Pons (tissue), 1 donor: ENCODE measurements around the gene ARHGEF25.
"Not testable (repeated sequence)": the region's sequence is repeated elsewhere in the genome, so short reads cannot be mapped to it uniquely, and the experiment has no call there.

Source experiments
- DNase-seq: peaks from one replicate; pipeline ENCODE4 v3.0.0-alpha.2; 2016; ENCODE audit warnings: low spot score

The ARHGEF25 gene

GRCh38 chr12:57611108-57611826 is at the start of gene ARHGEF25:
Gene ARHGEF25 (plus strand): TSS chr12:57611435. CDS start chr12:57611895, 460 bp downstream.
- no peak for DNase-seq

- DNase-seq = no peak
These were observed 47.9 kb upstream of the ARHGEF25 start for GRCh38 chr12:57563358-57563757.

GRCh38 chr12:57564178-57564740 is 47.0 kb upstream of the ARHGEF25 start:
- no peak for DNase-seq

- DNase-seq = no peak
These were observed 42.4 kb upstream of the ARHGEF25 start for GRCh38 chr12:57568838-57569237.

- no peak for DNase-seq
These were observed 41.4 kb upstream of the ARHGEF25 start for GRCh38 chr12:57569858-57570257.

- DNase-seq = not testable (repeated sequence)
These were observed 40.8 kb upstream of the ARHGEF25 start for GRCh38 chr12:57570438-57570837.

GRCh38 chr12:57571926-57572762 is 39.1 kb upstream of the ARHGEF25 start:
- DNase-seq = no peak

- DNase-seq = no peak
These were observed 36.4 kb upstream of the ARHGEF25 start for GRCh38 chr12:57574795-57575194.

- DNase-seq = no peak
These were observed 35.2 kb upstream of the ARHGEF25 start for GRCh38 chr12:57575771-57576612.

- DNase-seq = no peak
These were observed 34.5 kb upstream of the ARHGEF25 start for GRCh38 chr12:57576613-57577160.

- DNase-seq = no peak
These were observed 33.1 kb upstream of the ARHGEF25 start for GRCh38 chr12:57577981-57578758.

- DNase-seq = no peak
These were observed 32.2 kb upstream of the ARHGEF25 start for GRCh38 chr12:57579011-57579410.

GRCh38 chr12:57579677-57580465 is 31.4 kb upstream of the ARHGEF25 start:
- DNase-seq = no peak

GRCh38 chr12:57580466-57580795 is 30.8 kb upstream of the ARHGEF25 start:
- no peak for DNase-seq

GRCh38 chr12:57581802-57582201 is 29.4 kb upstream of the ARHGEF25 start:
- DNase-seq = no peak

GRCh38 chr12:57582440-57582839 is 28.8 kb upstream of the ARHGEF25 start:
- DNase-seq = no peak

GRCh38 chr12:57583008-57583831 is 28.0 kb upstream of the ARHGEF25 start:
- DNase-seq = peak; percentile 74

GRCh38 chr12:57584050-57584449 is 27.2 kb upstream of the ARHGEF25 start:
- no peak for DNase-seq

- DNase-seq = no peak
These were observed 26.5 kb upstream of the ARHGEF25 start for GRCh38 chr12:57584690-57585089.
